ENCODE data around the gene RNASEH2B.

- TF ChIP-seq CTCF (IDR thresholded peaks at IDR 0.05) (no peak), PBX3 (IDR thresholded peaks at IDR 0.05) (no peak), KDM1A (IDR thresholded peaks at IDR 0.05; ENCODE audit: low read depth) (no peak), POLR2A (IDR thresholded peaks at IDR 0.05; ENCODE audit: low read length) (no peak), RAD21 (conservative IDR thresholded peaks at IDR 0.05 in 1 of 2, IDR thresholded peaks at IDR 0.05 in 1 of 2) (no peak), HOXA7 (CRISPR knock-in tag; IDR thresholded peaks at IDR 0.05) (no peak), RNF2 (IDR thresholded peaks at IDR 0.05; ENCODE audit: borderline replicate concordance, low read depth) (no peak), ATOH8 (CRISPR knock-in tag; IDR thresholded peaks at IDR 0.05; ENCODE audit: low read depth) (no peak), NR3C1 (IDR thresholded peaks at IDR 0.05) (no peak), NPAS2 (CRISPR knock-in tag; IDR thresholded peaks at IDR 0.05; ENCODE audit: borderline replicate concordance) (no peak), HOXB13 (CRISPR knock-in tag; IDR thresholded peaks at IDR 0.05; ENCODE audit: low read depth) (no peak), RFX5 (IDR thresholded peaks at IDR 0.05) (no peak)
Measured at GRCh38 chr13:50873991-50874390, 35.6 kb upstream of the RNASEH2B start.
